Duodenal mucosa (tissue), 2 donors: Measurements from ENCODE around the gene TCF7L1.
"Not testable (repeated sequence)": the region's sequence is repeated elsewhere in the genome, so short reads cannot be mapped to it uniquely, and the experiment has no call there.

Experiments
- H3K27ac ChIP-seq: one replicate; pipeline ENCODE4 v1.7.0; 2013; ENCODE audit warnings: low read depth, low read length
- H3K27me3 ChIP-seq, 2 donors: one replicate each; pipeline ENCODE4 v1.7.0; 2013; ENCODE audit warnings: low read length in 2 of 2, control low read depth in 1 of 2; ENCODE audit not compliant: insufficient read depth in 2 of 2, control insufficient read depth in 1 of 2
- H3K36me3 ChIP-seq, 2 donors: one replicate each; pipeline ENCODE4 v1.7.0; 2013; ENCODE audit warnings: low read length in 2 of 2, control low read depth in 1 of 2; ENCODE audit not compliant: insufficient read depth in 2 of 2, control insufficient read depth in 1 of 2
- H3K4me1 ChIP-seq, 2 donors: one replicate each; pipeline ENCODE4 v1.7.0; 2013; ENCODE audit warnings: low read length in 2 of 2, control low read depth in 1 of 2; ENCODE audit not compliant: insufficient read depth in 2 of 2, control insufficient read depth in 1 of 2
- H3K4me3 ChIP-seq, 2 donors: one replicate each; pipeline ENCODE4 v1.7.0; 2013; ENCODE audit warnings: low read length in 2 of 2, low read depth in 1 of 2
- H3K9ac ChIP-seq, 2 donors: one replicate each; pipeline ENCODE4 v1.7.0; 2013; ENCODE audit warnings: low read length in 2 of 2, low read depth in 1 of 2
- H3K9me3 ChIP-seq, 2 donors: one replicate each; pipeline ENCODE4 v1.7.0; 2013; ENCODE audit warnings: low read length in 2 of 2, control low read depth in 1 of 2; ENCODE audit not compliant: control insufficient read depth in 1 of 2

The TCF7L1 gene

GRCh38 chr2:85334928-85335327 is 201.7 kb downstream of the TCF7L1 start:
- Histone ChIP-seq H3K4me1 (peaks cover 0 to 8% of the 10 kb centered on the region in 2 donors), H3K36me3 (no peaks in the 10 kb centered on the region), H3K27me3 (no peaks in the 10 kb centered on the region), H3K9me3 (no peaks in the 10 kb centered on the region), H3K9ac (no peak overlapping the region), H3K4me3 (no peak overlapping the region), H3K27ac (no peak overlapping the region)

GRCh38 chr2:85340034-85340892 is 207.1 kb downstream of the TCF7L1 start:
- no peak overlapping the region for H3K4me3 ChIP-seq

GRCh38 chr2:85341269-85342029 is 208.3 kb downstream of the TCF7L1 start:
- Histone ChIP-seq H3K36me3 (peaks cover 22 to 43% of the 10 kb centered on the region in 2 donors), H3K27me3 (no peaks in the 10 kb centered on the region), H3K9ac (no peak overlapping the region), H3K4me3 (no peak overlapping the region), H3K27ac (no peak overlapping the region), H3K9me3 (no peaks in the 10 kb centered on the region), H3K4me1 (peaks cover 0 to 19% of the 10 kb centered on the region in 2 donors)

More at GRCh38 chr2:85340034-85340892, 207.1 kb downstream of the TCF7L1 start:
- H3K9me3 ChIP-seq: no peaks in the 10 kb centered on the region
- H3K4me1 ChIP-seq: peaks cover 7 to 9% of the 10 kb centered on the region in 2 donors
- peaks cover 10 to 31% of the 10 kb centered on the region in 2 donors for H3K36me3 ChIP-seq
- no peak overlapping the region for H3K27ac ChIP-seq
- H3K9ac ChIP-seq: no peak overlapping the region
- no peaks in the 10 kb centered on the region for H3K27me3 ChIP-seq

- no peak overlapping the region for H3K27ac ChIP-seq
- H3K36me3 ChIP-seq: peaks cover 29 to 50% of the 10 kb centered on the region in 2 donors
- H3K9ac ChIP-seq: no peak overlapping the region
- H3K9me3 ChIP-seq: no peaks in the 10 kb centered on the region
- no peaks in the 10 kb centered on the region for H3K27me3 ChIP-seq
- no peak overlapping the region for H3K4me3 ChIP-seq
- peaks cover 0 to 19% of the 10 kb centered on the region in 2 donors for H3K4me1 ChIP-seq
Measured at GRCh38 chr2:85342156-85342555, 209.0 kb downstream of the TCF7L1 start.

GRCh38 chr2:85343207-85343895 is 210.2 kb downstream of the TCF7L1 start:
- not testable (repeated sequence) for H3K4me3 ChIP-seq, H3K9ac ChIP-seq, H3K9me3 ChIP-seq, H3K27me3 ChIP-seq, H3K27ac ChIP-seq
- Histone ChIP-seq H3K4me1 (peaks cover 0 to 19% of the 10 kb centered on the region in 2 donors), H3K36me3 (peaks cover 35 to 58% of the 10 kb centered on the region in 2 donors)

GRCh38 chr2:85344356-85344954 is 211.3 kb downstream of the TCF7L1 start:
- H3K9me3 ChIP-seq: no peaks in the 10 kb centered on the region
- H3K4me1 ChIP-seq: peaks cover 0 to 19% of the 10 kb centered on the region in 2 donors
- no peak overlapping the region for H3K9ac ChIP-seq
- H3K36me3 ChIP-seq: peaks cover 39 to 64% of the 10 kb centered on the region in 2 donors
- no peaks in the 10 kb centered on the region for H3K27me3 ChIP-seq
- H3K4me3 ChIP-seq: no peak overlapping the region
- H3K27ac ChIP-seq: no peak overlapping the region

GRCh38 chr2:85347599-85347998 is 214.4 kb downstream of the TCF7L1 start:
- no peak overlapping the region for H3K9ac ChIP-seq
- H3K36me3 ChIP-seq: peaks cover 53 to 80% of the 10 kb centered on the region in 2 donors
- H3K9me3 ChIP-seq: no peaks in the 10 kb centered on the region
- H3K4me3 ChIP-seq: no peak overlapping the region
- H3K27ac ChIP-seq: no peak overlapping the region
- no peaks in the 10 kb centered on the region for H3K27me3 ChIP-seq
- peaks cover 2 to 22% of the 10 kb centered on the region in 2 donors for H3K4me1 ChIP-seq

- no peaks in the 10 kb centered on the region for H3K27me3 ChIP-seq
- H3K36me3 ChIP-seq: peaks cover 25 to 46% of the 10 kb centered on the region in 2 donors
- H3K4me1 ChIP-seq: peaks cover 19% of the 10 kb centered on the region in 2 donors
- H3K27ac ChIP-seq: peak overlapping the region; percentile 86
- H3K4me3 ChIP-seq: peak overlapping the region; percentile 93 to 95
- peak overlapping the region; percentile 55 to 95 for H3K9ac ChIP-seq
- no peaks in the 10 kb centered on the region for H3K9me3 ChIP-seq
Measured at GRCh38 chr2:85353876-85354285, 220.7 kb downstream of the TCF7L1 start.

GRCh38 chr2:85354286-85355072 is 221.3 kb downstream of the TCF7L1 start, which contains the start of the genes ELMOD3 and RETSAT:
TSS of gene ELMOD3 (plus strand) at chr2:85354769. CDS start at chr2:85357199, 2,430 bp downstream.
TSS of gene RETSAT (minus strand) at chr2:85354528. CDS start at chr2:85354507, 21 bp downstream.
- Histone ChIP-seq H3K4me1 (peaks cover 19% of the 10 kb centered on the region in 2 donors), H3K36me3 (peaks cover 20 to 41% of the 10 kb centered on the region in 2 donors), H3K4me3 (peak within 1 kb of the TSS; percentile 93 to 95)

More at GRCh38 chr2:85354286-85355072, 221.3 kb downstream of the TCF7L1 start, which contains the start of the genes ELMOD3 and RETSAT:
- Histone ChIP-seq H3K27ac (peak within 1 kb of the TSS; percentile 86), H3K27me3 (no peaks in the 10 kb centered on the region), H3K9ac (peak within 1 kb of the TSS; percentile 76 to 95), H3K9me3 (no peaks in the 10 kb centered on the region)
